Breast epithelium (tissue), 4 donors: ENCODE results near the gene EZH1. TPM values are rescaled to one million over a fixed set of nuclear protein-coding genes. Genes with fewer than 3 reads are reported as not detected.

Source experiments
- DNase-seq, 2 donors: peaks; one replicate each; pipeline ENCODE4 v3.0.0-alpha.2; 2019; ENCODE audit warnings: low spot score in 2 of 2
- H3K27ac ChIP-seq, 2 donors: fragments of 200-600 bp; sonication (generic) in 1 of 2; one replicate each; pipeline ENCODE4 v1.5.1; 2016 to 2019; ENCODE audit warnings: mild to moderate bottlenecking in 1 of 2
- H3K27me3 ChIP-seq, 2 donors: fragments of 200-600 bp; sonication (generic) in 1 of 2; one replicate each; pipeline versions ENCODE4 v1.5.1 to v1.6.0; 2017 to 2019; ENCODE audit warnings: control low read depth in 1 of 2, mild to moderate bottlenecking in 1 of 2
- H3K36me3 ChIP-seq: fragments of 200-600 bp; one replicate; pipeline ENCODE4 v1.5.1; 2019
- H3K4me1 ChIP-seq, 2 donors: fragments of 200-600 bp; sonication (generic); one replicate each; pipeline ENCODE4 v1.5.1; 2016 to 2019; ENCODE audit warnings: control low read depth in 1 of 2
- H3K4me3 ChIP-seq, 3 donors: fragments of 200-600 bp; sonication (generic); 1 replicate in 2 of 3; 2 replicates in 1 of 3; pipeline ENCODE4 v1.5.1; 2016 to 2019; ENCODE audit warnings: mild to moderate bottlenecking in 3 of 3, moderate library complexity in 2 of 3
- H3K9me3 ChIP-seq, 2 donors: fragments of 200-600 bp; sonication (generic) in 1 of 2; one replicate each; pipeline ENCODE4 v1.5.1; 2016 to 2019; ENCODE audit warnings: control low read depth in 1 of 2
- CTCF ChIP-seq, 3 donors: fragments of 450-650 bp; IDR thresholded peaks; one replicate each; pipeline ENCODE4 v1.5.1; 2016 to 2017; ENCODE audit warnings: antibody characterized with exemption in 3 of 3, mild to moderate bottlenecking in 3 of 3, moderate library complexity in 3 of 3
- POLR2A ChIP-seq: fragments of 450-650 bp; IDR thresholded peaks from one replicate; pipeline ENCODE4 v1.6.1; 2016; ENCODE audit warnings: antibody characterized with exemption, mild to moderate bottlenecking, moderate library complexity
- POLR2AphosphoS5 ChIP-seq, 3 donors: sonication (generic); formaldehyde crosslinking; IDR thresholded peaks; one replicate each; pipeline ENCODE4 v1.6.1; 2017; ENCODE audit warnings: antibody characterized with exemption in 3 of 3
- intact Hi-C: fragments of 100-400 bp; cut with DNase I; formaldehyde crosslinking; loops from one replicate; pipeline ENCODE4 v1.15.1; 2023; ENCODE audit warnings: low total_unique reads
- total RNA-seq, 3 donors: library from RNA; depleted of rRNA; stranded (reverse); fragments of >200 nt; gene quantifications; one replicate each; pipeline ENCODE4 v1.1.0, GENCODE V29; 2016

Gene EZH1
- total RNA-seq, 3 donors from 2014 or later: 50.8 to 91.1 (median 70.1) TPM

GRCh38 chr17:42676424-42677011 lies 68.3 kb downstream of the EZH1 start, which contains the start of gene PLEKHH3:
PLEKHH3 (minus strand) TSS chr17:42676994; CDS start chr17:42676563, 431 bp downstream.
- intact Hi-C loops: loop anchor here (2.0 to 10.0 kb wide), 2 partner anchors 58 to 102 kb away; partner anchors contain the start of gene PSMC3IP
- Histone ChIP-seq H3K27ac (peak within 1 kb of the TSS; percentile 96), H3K9me3 (no peaks in the 10 kb centered on the region), H3K27me3 (no peaks in the 10 kb centered on the region), H3K36me3 (no peaks in the 10 kb centered on the region), H3K4me3 (peak within 1 kb of the TSS; percentile 87 to 94 (median 89)), H3K4me1 (peaks cover 12 to 28% of the 10 kb centered on the region in 2 donors)
- TF ChIP-seq POLR2AphosphoS5 (IDR thresholded peaks at IDR 0.05): peak in 2 of 3 donors; percentile 7 to 9
- TF ChIP-seq POLR2A: peak; percentile 46
- no peak for TF ChIP-seq CTCF (IDR thresholded peaks at IDR 0.05)
- no peak for DNase-seq

GRCh38 chr17:42675965-42676423 lies 68.8 kb downstream of the EZH1 start:
- intact Hi-C loops: loop anchor here (2.0 to 10.0 kb wide), 2 partner anchors 57 to 101 kb away; partner anchors contain the start of gene PSMC3IP
- H3K9me3 ChIP-seq: no peaks in the 10 kb centered on the region
- H3K4me1 ChIP-seq: peaks cover 12 to 28% of the 10 kb centered on the region in 2 donors
- peak overlapping the region; percentile 87 to 94 (median 89) for H3K4me3 ChIP-seq
- TF ChIP-seq CTCF (IDR thresholded peaks at IDR 0.05) (no peak), POLR2A (peak; percentile 19), POLR2AphosphoS5 (IDR thresholded peaks at IDR 0.05) (peak; percentile 55 to 87 (median 65))
- peak; percentile 75 to 84 for DNase-seq
- H3K36me3 ChIP-seq: no peaks in the 10 kb centered on the region
- H3K27ac ChIP-seq: peak overlapping the region; percentile 96
- H3K27me3 ChIP-seq: no peaks in the 10 kb centered on the region

GRCh38 chr17:42675348-42675964 lies 69.4 kb downstream of the EZH1 start:
- Histone ChIP-seq H3K36me3 (no peaks in the 10 kb centered on the region), H3K27me3 (no peaks in the 10 kb centered on the region), H3K9me3 (no peaks in the 10 kb centered on the region), H3K27ac (peak overlapping the region; percentile 96), H3K4me3 (peak overlapping the region; percentile 87 to 94 (median 89)), H3K4me1 (peaks cover 12 to 28% of the 10 kb centered on the region in 2 donors)
- intact Hi-C loops: loop anchor here (10.0 kb wide), 1 partner anchor 101 kb away; the partner anchor contains the start of gene PSMC3IP
- DNase-seq: no peak
- no peak for TF ChIP-seq POLR2AphosphoS5 (IDR thresholded peaks at IDR 0.05)
- no peak for TF ChIP-seq CTCF (IDR thresholded peaks at IDR 0.05)
- no peak for TF ChIP-seq POLR2A

- TF ChIP-seq POLR2AphosphoS5 (IDR thresholded peaks at IDR 0.05) (no peak), POLR2A (no peak), CTCF (IDR thresholded peaks at IDR 0.05) (no peak)
- H3K9me3 ChIP-seq: no peaks in the 10 kb centered on the region
- H3K36me3 ChIP-seq: no peaks in the 10 kb centered on the region
- intact Hi-C loops: loop anchor here (5.0 to 10.0 kb wide), 2 partner anchors 100 to 347 kb away; partner anchors contain the start of genes PSMC3IP and VAT1
- no peaks in the 10 kb centered on the region for H3K27me3 ChIP-seq
- no peak for DNase-seq
- H3K4me1 ChIP-seq: peaks cover 12 to 23% of the 10 kb centered on the region in 2 donors
- peak overlapping the region; percentile 87 to 94 (median 89) for H3K4me3 ChIP-seq
- H3K27ac ChIP-seq: peak overlapping the region; percentile 96
These were observed 70.0 kb downstream of the EZH1 start for GRCh38 chr17:42674755-42675347.
